HCT116 (cell line): ENCODE results near the gene TMEM198. TPM values are rescaled to one million over a fixed set of nuclear protein-coding genes. Genes with fewer than 3 reads are reported as not detected.

Source experiments
- FOSL1 ChIP-seq: IDR thresholded peaks from 2 replicates; pipeline ENCODE4 v1.6.1; 2012; ENCODE audit warnings: low read depth
- JUND ChIP-seq: IDR thresholded peaks from 2 replicates; pipeline ENCODE4 v1.6.1; 2012
- POLR2AphosphoS5 ChIP-seq: IDR thresholded peaks from 2 replicates; pipeline ENCODE4 v1.6.1; 2011; ENCODE audit warnings: mild to moderate bottlenecking, low read depth, low read length, moderate library complexity
- RAD21 ChIP-seq: IDR thresholded peaks from 2 replicates; pipeline ENCODE4 v1.6.1; 2012; ENCODE audit warnings: low read depth, mild to moderate bottlenecking
- SIN3A ChIP-seq: IDR thresholded peaks from 2 replicates; pipeline ENCODE4 v1.6.1; 2012; ENCODE audit warnings: low read depth
- SP1 ChIP-seq: IDR thresholded peaks from 2 replicates; pipeline ENCODE4 v1.6.1; 2012; ENCODE audit warnings: low read depth
- SRF ChIP-seq: IDR thresholded peaks from 2 replicates; pipeline ENCODE4 v1.6.1; 2012; ENCODE audit warnings: low read depth
- YY1 ChIP-seq: IDR thresholded peaks from 2 replicates; pipeline ENCODE4 v1.6.1; 2011; ENCODE audit warnings: low read length, low read depth, moderate library complexity, mild to moderate bottlenecking; ENCODE audit not compliant: insufficient replicate concordance; ENCODE audit errors: extremely low read depth
- total RNA-seq: library from RNA; stranded (reverse); gene quantifications from one replicate; pipeline ENCODE4 v1.2.1, GENCODE V29; 2021; ENCODE audit not compliant: unreplicated experiment
- TF ChIP-seq, protein P1 (sequence below): IDR thresholded peaks from 2 replicates; pipeline ENCODE4 v1.6.1; 2011; ENCODE audit warnings: mild to moderate bottlenecking, low read length, moderate library complexity; ENCODE audit not compliant: insufficient replicate concordance; ENCODE audit errors: extremely low read depth
- TF ChIP-seq, protein P2 (sequence below): IDR thresholded peaks from 2 replicates; pipeline ENCODE4 v1.6.1; 2012
- TF ChIP-seq, protein P3 (sequence below), 3 experiments: fragments of 200-600 bp in 1 of 3; sonication (generic) in 1 of 3; IDR thresholded peaks in 2 of 3; conservative IDR thresholded peaks in 1 of 3; 2 replicates each; pipeline ENCODE4 v1.5.1; 2012 to 2017; ENCODE audit warnings: low read depth in 2 of 3, low read length in 2 of 3, antibody characterized with exemption in 1 of 3, borderline replicate concordance in 1 of 3, control low read depth in 1 of 3, mild to moderate bottlenecking in 1 of 3, mixed read lengths in 1 of 3, mixed run types in 1 of 3, moderate library complexity in 1 of 3; ENCODE audit not compliant: insufficient read depth in 1 of 3

Gene TMEM198
- total RNA-seq, 1 experiment from 2014 or later, result 2.1 TPM

DNA sequence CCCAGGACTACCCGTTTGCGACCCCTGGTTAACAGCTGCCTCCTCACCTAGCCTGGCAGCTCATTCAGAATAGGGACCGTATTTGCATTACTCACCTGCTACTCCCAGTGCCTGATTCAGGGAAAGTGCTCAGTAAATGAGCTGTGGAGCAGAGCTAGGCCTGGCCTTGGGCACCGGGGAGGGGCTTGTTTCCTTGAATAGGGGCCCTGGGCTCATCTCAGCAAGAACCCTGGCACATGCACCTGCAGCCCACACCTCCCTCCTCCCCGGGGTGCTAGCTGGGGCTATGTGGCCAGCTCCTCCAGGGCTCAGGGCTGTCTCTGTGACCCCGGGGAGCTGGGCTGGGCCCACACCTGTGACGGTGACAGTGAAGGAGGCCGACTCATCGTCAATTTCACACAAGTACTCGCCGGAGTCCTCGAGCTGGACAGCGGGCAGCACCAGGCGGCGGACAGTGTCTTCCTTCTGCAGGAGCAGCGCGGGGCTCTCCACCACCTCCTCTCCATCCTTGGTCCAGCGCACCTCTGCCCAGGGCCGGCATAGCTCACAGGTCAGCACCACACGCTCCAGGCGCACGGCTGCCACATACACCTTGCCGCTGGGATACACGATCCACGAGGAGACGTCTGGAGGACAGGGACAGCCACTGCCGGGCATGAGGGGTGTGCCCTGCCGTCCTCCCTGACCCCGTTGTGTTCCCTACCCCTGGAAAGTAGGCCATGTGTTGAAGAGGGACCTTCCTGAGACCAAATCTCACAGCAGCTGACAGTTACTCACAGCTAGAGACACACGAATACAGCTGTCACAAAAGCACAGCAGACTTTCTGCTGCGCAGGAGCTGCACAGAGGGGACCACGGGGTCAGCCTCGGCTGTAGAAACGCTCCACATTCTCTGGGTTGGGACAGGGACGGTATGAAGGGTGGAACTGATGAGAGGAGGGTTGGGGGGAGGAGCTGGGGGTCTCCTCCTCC is 18.5 kb downstream of the TMEM198 start (continued):
- TF ChIP-seq, protein P1, sequence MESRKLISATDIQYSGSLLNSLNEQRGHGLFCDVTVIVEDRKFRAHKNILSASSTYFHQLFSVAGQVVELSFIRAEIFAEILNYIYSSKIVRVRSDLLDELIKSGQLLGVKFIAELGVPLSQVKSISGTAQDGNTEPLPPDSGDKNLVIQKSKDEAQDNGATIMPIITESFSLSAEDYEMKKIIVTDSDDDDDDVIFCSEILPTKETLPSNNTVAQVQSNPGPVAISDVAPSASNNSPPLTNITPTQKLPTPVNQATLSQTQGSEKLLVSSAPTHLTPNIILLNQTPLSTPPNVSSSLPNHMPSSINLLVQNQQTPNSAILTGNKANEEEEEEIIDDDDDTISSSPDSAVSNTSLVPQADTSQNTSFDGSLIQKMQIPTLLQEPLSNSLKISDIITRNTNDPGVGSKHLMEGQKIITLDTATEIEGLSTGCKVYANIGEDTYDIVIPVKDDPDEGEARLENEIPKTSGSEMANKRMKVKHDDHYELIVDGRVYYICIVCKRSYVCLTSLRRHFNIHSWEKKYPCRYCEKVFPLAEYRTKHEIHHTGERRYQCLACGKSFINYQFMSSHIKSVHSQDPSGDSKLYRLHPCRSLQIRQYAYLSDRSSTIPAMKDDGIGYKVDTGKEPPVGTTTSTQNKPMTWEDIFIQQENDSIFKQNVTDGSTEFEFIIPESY, result no peak
- TF ChIP-seq, protein P2, sequence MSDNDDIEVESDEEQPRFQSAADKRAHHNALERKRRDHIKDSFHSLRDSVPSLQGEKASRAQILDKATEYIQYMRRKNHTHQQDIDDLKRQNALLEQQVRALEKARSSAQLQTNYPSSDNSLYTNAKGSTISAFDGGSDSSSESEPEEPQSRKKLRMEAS, result no peak
- no peak for TF ChIP-seq SRF
- no peak for TF ChIP-seq FOSL1
- TF ChIP-seq, protein P3, sequence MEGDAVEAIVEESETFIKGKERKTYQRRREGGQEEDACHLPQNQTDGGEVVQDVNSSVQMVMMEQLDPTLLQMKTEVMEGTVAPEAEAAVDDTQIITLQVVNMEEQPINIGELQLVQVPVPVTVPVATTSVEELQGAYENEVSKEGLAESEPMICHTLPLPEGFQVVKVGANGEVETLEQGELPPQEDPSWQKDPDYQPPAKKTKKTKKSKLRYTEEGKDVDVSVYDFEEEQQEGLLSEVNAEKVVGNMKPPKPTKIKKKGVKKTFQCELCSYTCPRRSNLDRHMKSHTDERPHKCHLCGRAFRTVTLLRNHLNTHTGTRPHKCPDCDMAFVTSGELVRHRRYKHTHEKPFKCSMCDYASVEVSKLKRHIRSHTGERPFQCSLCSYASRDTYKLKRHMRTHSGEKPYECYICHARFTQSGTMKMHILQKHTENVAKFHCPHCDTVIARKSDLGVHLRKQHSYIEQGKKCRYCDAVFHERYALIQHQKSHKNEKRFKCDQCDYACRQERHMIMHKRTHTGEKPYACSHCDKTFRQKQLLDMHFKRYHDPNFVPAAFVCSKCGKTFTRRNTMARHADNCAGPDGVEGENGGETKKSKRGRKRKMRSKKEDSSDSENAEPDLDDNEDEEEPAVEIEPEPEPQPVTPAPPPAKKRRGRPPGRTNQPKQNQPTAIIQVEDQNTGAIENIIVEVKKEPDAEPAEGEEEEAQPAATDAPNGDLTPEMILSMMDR (IDR thresholded peaks at IDR 0.05 in 2 of 3, conservative IDR thresholded peaks at IDR 0.05 in 1 of 3; ENCODE audit: borderline replicate concordance in 1 of 3, insufficient read depth in 1 of 3, low read depth in 2 of 3, low read length in 2 of 3), result no peak
- no peak for TF ChIP-seq POLR2AphosphoS5
- TF ChIP-seq JUND, result no peak
- no peak for TF ChIP-seq SIN3A
- TF ChIP-seq YY1, result no peak
- no peak for TF ChIP-seq SP1
- no peak for TF ChIP-seq RAD21
